AG08395 (cell line): Measurements from ENCODE around the gene CHFR.
"Not testable (repeated sequence)": the region's sequence is repeated elsewhere in the genome, so short reads cannot be mapped to it uniquely, and the experiment has no call there.

Experiments used
- DNase-seq: peaks from one replicate; pipeline ENCODE4 v3.0.0; 2012; ENCODE audit warnings: mixed read lengths, low spot score

The CHFR gene

DNA sequence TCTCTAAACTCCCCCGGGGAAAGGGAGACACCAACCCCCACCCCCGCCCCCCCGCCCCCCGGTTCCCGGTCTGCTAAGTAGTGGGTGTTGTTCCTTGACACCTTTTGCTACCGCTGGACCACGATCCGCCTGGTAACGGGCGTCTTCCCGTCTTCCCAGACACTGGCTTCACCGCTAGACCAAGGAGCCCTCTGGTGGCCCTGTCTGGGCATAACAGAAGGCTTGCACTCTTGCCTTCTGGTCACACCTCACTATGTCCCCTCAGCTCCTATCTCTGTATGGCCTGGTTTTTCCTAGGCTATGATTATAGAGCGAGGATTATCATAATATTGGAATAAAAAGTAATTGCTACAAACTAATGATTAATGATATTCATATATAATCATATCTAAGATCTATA, 78.0 kb downstream of the CHFR start:
- DNase-seq, result not testable (repeated sequence)

DNA sequence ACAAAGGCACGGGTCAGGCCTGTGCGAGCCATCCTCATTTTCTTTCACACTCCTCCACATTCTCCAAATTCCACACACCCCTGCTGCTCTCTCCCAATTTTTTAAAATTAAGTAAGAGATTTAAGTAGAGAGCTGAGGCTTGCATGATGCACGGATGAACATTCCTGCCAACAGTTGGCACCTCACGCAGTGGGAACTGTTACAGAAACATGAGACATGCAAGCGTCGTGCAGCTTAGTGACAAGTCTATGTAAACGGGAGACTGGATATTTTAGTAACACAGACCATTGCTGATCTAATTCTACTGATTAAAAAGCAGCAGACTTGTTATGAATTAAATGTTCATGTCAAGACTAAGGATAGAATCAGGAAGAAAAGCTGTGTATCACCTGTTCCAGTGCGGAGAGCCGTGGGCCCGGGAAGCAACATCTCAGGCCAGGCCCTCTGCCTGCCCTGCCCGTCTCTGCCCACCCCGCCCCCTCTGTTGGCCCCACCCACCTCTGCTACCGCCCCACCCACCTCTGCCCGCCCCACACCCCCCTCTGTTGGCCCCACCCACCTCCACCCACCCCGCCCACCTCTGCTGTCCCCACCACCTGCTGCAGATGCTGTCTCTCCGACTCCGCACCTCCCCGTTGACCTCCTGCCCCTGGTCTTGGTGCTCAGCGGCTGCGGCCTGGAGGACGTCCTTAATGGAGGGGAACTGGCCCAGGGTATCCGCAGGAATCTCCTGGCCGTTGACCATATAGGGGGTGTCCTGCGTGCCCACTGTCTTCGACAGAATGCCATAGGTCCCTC, 79.9 kb downstream of the CHFR start:
- DNase-seq, result peak; percentile 38

DNA sequence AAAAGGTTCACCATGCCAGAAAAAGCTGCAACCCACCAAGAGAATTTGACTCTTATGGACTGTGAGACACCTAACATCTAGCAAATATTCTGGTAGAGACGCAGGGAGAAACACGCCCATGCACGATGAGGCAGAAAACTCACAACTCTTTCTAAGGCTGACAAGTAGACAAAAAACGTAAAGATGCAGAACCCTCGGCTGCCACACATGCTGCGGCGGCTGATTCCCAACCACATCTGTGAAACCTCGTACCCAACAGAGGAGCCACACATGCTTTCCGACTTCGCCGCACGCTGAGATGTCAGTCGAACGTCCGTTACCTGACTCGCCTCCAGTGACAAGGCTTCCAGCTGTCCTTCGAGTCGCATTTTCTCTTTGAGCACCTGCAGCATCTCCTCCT, 80.5 kb downstream of the CHFR start:
- no peak for DNase-seq

DNA sequence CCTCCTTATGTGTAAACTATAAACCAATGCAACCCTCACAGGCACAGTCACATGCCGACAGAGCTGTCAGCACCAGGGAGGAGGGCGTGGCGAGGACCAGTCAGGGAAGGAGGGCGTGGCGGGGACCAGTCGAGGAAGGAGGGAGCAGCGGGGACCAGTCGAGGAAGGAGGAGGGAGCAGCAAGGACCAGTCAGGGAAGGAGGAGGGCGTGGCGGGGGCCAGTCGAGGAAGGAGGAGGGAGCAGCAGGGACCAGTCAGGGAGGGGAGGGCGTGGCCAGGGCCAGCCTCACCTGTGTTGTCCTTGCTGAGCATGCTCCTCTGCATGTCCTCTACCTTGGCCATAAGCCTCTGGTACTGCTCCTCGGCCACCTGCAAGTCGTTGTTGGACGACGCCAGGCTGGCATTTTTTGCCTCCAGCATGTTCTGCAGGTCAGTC, 83.0 kb downstream of the CHFR start:
- no peak for DNase-seq

DNA sequence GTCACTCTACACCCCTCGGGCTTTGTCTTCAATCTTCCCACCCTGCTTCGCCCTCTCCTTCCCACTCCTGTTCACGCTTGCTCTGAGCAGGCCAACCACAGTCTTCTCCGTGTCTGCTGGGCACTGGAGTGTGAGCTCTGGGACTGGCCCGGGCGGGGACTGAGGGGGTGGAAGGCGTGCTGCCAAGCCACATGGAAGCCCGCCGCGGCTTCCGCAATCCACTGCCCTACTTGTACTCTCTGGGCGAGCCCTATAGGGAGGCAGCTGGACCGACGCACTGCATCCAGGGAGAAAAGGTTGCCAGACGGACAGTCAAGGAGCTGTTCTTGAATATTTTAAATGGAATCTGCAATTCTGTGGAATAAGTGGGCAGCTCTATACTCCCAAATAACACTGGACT, 83.5 kb downstream of the CHFR start:
- DNase-seq, result peak; percentile 60

DNA sequence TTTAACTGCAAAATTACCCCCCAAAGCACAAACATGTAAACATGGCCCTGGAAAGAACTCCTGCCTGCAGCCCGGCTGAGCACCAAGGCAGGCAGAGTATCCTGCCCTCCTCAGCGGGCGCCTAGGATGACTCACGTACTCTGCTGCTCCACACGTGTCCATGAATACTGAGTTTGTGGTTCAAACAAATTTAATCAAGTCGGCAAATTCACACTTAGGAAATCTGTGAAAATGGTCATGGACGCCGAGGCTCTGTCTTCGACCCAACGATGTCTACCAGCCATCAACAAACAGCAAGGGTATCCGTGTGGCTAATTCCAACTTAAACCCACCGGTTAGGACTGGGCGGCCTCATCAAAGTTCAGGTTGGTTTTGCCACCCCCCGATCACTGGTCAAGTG, 84.3 kb downstream of the CHFR start:
- no peak for DNase-seq

DNA sequence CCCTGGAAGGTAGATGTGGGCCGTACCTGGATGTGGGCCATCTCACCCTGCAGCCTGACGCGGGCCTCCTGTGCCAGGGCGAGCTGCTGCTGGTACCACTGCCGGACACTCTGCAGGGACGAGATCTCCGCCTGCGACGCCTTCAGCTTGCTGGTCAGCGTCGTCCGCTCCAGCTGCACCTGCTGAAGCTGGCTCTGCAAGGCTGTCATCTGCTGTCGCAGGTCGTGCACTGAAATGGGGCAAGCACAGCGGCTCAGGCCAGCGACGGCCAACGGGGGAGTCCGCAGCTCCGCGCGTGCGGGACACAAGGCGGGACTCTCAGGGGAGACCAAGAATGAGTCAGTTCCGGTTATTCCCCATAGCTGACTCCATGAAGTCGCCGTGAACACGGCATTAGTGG, 85.7 kb downstream of the CHFR start:
- DNase-seq, result no peak

DNA sequence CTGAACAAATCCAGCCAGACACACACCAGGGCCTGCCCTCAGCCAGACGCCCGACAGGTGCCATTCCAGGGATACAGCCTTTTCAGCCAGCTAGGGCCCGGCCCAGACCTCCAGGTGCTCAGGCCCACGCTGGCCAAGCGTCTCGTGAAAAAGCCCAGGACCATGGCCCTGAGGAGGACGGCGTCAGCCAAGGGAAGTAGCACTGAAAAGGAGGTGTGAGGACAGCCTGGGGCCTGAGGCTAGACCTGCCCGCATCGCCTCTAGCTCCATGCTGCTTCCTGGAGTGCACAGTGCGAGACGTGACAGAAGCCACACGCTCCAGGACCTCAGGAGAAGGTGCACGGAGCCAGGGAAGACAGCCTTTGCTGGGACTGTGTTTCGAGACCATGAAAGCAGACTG, 88.6 kb downstream of the CHFR start:
- no peak for DNase-seq

DNA sequence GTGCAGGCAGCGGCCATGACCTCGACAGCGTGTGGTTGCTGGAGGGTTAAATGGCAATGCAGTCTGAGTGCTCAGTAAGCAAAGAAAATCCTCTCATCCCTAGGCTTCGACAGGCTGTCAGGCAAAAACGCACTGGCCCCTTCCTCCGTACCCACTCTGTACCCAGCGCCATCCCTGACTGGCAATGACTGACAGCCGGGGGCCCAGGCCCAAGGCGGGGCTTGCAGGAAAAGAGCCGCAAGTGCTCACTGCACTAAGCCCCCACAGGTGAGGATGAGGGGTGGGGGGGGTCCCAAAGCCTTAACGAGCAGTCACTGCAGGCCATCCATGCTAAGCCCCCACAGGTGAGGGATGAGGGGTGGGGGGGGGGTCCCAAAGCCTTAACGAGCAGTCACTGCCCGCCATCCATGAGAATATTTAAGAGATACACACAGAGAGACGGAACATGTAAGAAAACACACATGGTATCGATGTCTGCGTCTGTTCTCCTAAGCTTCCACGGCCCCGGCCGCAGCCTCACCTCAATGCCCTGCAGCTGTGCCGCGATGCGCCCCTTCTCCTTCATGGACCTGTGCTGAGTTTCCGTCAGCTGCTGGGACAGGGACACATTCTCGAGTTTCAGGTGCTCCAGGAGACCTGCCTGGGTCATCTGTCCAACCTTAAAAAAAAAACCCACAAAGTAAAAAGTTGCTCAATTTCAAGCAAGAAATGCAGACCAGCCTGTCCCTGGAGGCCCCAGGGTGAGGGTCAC, 89.4 kb downstream of the CHFR start:
- no peak for DNase-seq

DNA sequence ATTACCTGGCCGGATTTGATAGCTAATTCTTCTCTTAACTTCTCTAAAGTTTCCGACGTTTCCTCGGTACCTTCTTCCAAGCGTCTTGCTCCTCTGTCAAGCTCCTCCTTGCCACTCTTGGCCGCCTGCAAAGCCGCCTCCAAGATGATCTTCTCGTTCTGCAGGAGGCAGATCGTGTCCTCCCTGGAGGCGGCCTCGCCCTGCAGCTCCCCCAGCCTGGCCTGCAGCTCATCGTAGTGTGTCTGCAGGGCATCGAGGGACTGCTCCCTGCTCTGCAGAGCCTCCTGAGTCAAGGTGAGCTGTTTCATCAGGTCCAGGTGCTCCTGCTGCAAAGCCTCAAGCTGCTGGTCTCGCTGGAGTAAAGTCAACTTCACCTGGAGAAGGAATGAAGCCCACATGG, 91.6 kb downstream of the CHFR start:
- DNase-seq, result no peak

DNA sequence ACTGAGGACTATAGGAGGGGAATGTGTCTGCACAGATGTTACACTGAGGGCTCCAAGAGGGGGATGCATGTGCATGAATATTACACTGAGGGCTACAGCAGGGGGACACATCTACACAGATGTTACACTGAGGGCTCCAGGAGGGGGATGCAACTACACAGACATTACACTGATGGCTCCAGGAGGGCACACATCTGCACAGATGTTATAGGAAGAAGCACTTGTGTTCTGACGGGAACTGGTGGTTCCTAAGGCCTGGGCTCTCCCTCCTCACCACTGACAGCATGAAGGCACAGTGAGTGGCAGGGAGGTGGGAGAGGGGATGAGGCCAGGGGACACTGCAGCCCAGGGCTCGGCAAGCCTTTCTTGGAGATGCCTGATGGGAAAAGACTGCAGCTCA, 95.5 kb downstream of the CHFR start:
- DNase-seq, result not testable (repeated sequence)

DNA sequence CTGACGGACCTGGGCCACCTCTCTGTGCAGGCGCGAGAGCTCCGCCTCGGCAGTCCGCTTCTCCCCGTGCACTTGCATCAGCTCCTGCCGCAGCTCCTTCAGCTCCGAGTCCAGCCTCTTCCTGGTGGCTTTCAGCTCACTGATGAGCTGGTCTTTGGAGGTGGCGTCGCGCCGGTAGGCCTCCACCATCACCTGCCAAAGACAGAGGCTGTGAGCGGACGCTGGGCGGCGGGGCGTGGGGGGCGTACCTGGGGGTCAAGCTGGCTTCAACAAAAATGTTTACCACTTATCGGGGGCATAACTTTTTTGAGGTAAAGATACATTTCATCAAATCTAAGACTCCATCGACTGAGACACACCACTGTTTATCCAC, 98.3 kb downstream of the CHFR start:
- no peak for DNase-seq

DNA sequence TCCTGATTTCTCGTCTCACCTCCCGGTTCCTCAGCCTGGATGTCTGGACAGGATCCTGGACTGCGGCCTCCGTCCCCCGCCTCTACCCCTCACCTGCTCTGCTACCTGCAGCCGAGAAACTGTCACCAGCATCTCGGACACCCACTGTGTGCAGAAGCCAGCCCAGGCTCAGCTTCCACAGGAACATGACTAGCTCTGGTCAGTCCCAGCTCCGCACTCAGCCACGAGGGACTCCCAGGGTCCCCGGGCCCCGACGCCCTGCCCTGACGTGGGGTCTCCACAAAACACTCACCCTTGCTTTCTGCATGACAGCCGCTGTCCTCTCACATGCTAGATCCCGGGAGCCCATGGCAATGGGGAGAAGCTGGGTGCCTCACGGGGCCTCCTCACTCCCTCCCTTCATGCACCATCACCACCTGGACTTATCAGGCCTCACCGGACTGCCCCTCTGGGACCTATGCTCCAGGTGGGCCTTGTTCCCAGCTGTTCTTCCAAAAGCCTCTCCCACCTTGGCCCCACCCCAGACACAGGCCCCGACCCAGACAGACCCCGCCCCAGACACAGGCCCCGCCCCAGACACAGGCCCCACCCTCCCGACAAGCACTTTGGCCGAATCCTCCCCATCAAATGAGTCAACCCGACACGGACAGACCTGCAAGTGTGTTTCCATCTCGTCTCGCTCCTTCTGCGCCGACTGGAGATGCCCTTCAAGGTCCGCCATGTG, 98.9 kb downstream of the CHFR start:
- peak; percentile 33 for DNase-seq

DNA sequence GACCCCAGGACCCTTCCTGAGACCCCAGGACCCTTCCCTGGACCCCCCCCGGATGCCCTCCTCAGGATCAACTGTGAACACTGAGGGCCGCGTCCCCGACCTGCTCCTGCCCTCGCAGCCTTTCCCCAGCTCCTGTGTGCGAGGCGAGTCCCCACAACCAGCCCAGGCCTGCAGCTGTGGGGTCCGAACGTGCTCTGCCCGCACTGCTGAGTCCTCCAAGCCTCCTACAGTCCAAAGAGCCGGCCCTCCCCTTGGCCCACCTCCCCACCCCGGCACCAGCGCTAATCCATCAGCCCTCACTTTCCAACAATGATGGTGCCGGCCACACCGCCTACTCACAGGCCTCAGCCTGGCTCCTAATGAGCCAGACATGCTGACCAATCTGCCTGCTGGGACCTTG, 99.5 kb downstream of the CHFR start:
- no peak for DNase-seq

DNA sequence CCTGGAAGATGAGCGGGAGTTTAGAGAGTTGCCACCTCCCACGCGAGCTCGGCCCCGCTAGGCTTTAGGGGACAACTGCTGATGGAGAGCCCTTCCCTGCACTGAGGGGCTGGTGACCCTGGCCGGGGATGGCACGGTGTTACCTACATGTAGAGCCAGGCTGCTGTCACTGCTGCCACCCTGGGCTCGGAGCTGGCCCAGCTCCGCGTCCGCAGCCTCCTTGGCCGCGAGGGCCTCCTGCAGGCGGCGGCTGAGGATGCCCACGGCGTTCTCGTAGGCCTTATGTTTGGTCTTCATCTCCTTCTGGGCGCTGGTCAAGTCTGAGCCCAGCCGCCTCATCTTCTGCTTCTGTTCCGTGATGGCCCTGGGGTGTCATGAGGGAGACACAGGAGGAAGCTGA, 101.2 kb downstream of the CHFR start:
- no peak for DNase-seq

DNA sequence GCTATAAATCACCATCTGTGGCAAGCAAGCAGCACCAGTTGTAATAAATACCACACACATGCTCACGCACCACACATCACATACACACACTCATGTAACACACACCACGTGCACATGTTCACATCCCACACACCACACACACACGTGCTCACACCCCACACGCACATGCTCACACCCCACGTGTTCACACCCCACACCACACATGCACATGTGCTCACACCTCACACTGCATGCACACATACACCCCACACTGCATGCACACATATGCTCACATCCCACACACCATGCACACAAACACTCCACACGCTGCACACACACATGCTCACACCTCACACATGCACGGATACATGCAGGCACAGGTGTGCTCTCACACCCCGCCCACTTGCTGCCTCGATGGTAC, 102.8 kb downstream of the CHFR start:
- no peak for DNase-seq

DNA sequence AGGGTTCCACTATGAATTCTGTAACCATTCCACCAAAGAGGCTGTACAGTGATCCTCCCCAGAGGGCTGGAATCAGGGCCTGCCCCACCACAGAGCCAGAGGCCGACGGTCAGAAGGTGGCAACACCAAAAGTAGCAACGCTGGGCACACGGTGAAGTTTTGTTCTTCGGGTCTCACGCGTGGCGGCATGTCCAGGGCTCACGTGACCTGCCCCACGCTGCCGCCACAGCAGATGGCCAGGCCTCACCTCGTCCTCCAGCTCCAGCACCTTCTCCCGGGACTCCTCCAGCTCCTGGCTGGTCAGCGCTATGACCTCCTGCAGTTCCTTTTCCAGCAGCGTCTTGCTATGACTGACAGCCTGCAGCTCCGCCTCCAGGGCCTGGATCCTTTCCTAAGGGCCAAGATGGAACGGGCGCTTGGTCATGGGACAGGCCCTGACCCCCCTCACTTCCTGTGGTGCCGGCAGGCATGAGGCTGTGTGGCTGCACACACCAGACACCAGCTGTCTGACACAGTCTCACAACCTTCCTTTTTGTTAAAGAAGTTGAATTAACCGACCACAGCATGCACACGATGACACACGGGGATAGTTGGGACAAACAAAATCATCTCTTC, 103.4 kb downstream of the CHFR start:
- no peak for DNase-seq
